Heart left ventricle (tissue), 13 donors: Measurements from ENCODE around the gene SHISA5.

Experiments
- POLR2A ChIP-seq, 2 donors: fragments of 450-650 bp; IDR thresholded peaks; one replicate each; pipeline ENCODE4 v1.6.1; 2017; ENCODE audit warnings: antibody characterized with exemption in 2 of 2, mild to moderate bottlenecking in 2 of 2, moderate library complexity in 2 of 2
- TF ChIP-seq, protein P1 (sequence below), 12 donors: fragments of 200-600 bp; sonication (generic) in 4 of 12; IDR thresholded peaks; one replicate each; pipeline versions ENCODE4 v1.5.0 to v1.8.0; 2018 to 2022; ENCODE audit warnings: antibody characterized with exemption in 12 of 12, mild to moderate bottlenecking in 5 of 12
- donor health status: ischemic (EF 13 %, LVEDD 7.1; RV severe dilation, severe dysfunction).
- donor health status: DM: no; HTN: yes; CAD: no.
- donor health status: DM: no; HTN: no; CAD: no.
- donor health status: ischemic (EF 25% LVEDD 6.9; RV normal size, moderate dysfunction).
- donor health status: ischemic (EF 25% LVEDD 5.7; RV mildly dilated, moderate dysfunction).
- donor health status: ischemic (EF 35%, LVEDD 5.7; RV mildly dilated, moderate dysfunction).
- donor health status: nonischemic (EF 11% LVEDD 7.7; RV severe dilation, severe dysfunction).
- donor health status: DM: yes; HTN: yes; CAD: no.
- donor health status: PGD.
- donor health status: ischemic (EF 29% LVEDD 5.4; RV normal size, mild dysfunction).
- donor health status: nonischemic (EF 23%, LVEDD 6.1; RV moderate dilation, normal function).

DNA sequence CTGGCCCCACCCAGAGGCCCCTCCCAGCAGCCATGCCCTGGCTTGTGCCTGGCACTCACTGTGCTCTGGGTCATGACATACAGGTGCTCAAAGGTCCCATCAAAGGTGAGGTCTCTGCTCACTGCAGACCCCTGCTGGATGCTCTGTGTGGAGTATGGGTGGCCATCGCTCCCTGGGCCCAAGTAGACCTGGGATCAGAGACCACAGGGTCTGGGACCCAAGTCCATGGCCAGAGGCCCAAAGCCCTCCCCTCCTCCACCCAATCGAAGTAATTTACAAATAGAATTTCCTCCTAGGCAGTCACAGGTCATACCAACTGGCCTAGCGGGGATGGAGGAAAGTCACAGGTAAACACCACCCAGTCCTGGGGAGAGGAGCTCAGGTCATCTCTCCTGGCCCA lies 81.7 kb downstream of the SHISA5 start:
- TF ChIP-seq, protein P1, sequence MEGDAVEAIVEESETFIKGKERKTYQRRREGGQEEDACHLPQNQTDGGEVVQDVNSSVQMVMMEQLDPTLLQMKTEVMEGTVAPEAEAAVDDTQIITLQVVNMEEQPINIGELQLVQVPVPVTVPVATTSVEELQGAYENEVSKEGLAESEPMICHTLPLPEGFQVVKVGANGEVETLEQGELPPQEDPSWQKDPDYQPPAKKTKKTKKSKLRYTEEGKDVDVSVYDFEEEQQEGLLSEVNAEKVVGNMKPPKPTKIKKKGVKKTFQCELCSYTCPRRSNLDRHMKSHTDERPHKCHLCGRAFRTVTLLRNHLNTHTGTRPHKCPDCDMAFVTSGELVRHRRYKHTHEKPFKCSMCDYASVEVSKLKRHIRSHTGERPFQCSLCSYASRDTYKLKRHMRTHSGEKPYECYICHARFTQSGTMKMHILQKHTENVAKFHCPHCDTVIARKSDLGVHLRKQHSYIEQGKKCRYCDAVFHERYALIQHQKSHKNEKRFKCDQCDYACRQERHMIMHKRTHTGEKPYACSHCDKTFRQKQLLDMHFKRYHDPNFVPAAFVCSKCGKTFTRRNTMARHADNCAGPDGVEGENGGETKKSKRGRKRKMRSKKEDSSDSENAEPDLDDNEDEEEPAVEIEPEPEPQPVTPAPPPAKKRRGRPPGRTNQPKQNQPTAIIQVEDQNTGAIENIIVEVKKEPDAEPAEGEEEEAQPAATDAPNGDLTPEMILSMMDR (IDR thresholded peaks at IDR 0.05): no peak
- no peak for TF ChIP-seq POLR2A (IDR thresholded peaks at IDR 0.05)
